GM12878 (cell line): ENCODE results near the gene FKBP8. TPM values are rescaled to one million over a fixed set of nuclear protein-coding genes. Genes with fewer than 3 reads are reported as not detected.

Source experiments
- ATAC-seq: fragments of 200-7000 bp; cut with Tn5 transposase; 3 replicates; pipeline ENCODE4 v1.9.1; 2020; ENCODE audit warnings: mild to moderate bottlenecking, moderate library complexity
- BruUV-seq: library from RNA; stranded (reverse); fragments of 400-500 nt; replicated peaks from 2 replicates; lab custom pipeline; 2021; lab: Mats Ljungman, UMichigan
- CTCF ChIA-PET: fragments of 300-600 bp; sonication (Branson Sonifier 250); formaldehyde crosslinking; extraction: SDS; loops from one replicate; lab custom pipeline; 2021; ENCODE audit warnings: inconsistent platforms; lab: Yijun Ruan, JAX
- POLR2A ChIA-PET: fragments of 350-600 bp; formaldehyde crosslinking; extraction: SDS; loops from one replicate; lab custom pipeline; 2021; ENCODE audit warnings: inconsistent platforms; lab: Charles Lee
- RAD21 ChIA-PET: fragments of 300-600 bp; sonication (Branson Sonifier 250); formaldehyde crosslinking; loops from one replicate; lab custom pipeline; 2023; ENCODE audit warnings: antibody characterized with exemption; ENCODE audit not compliant: unreplicated experiment; lab: Charles Lee
- SMC1A ChIA-PET: fragments of 300-600 bp; sonication (Branson Sonifier 250); formaldehyde crosslinking; loops from one replicate; lab custom pipeline; 2023; ENCODE audit not compliant: unreplicated experiment, uncharacterized antibody; lab: Charles Lee
- DNase-seq: peaks from one replicate; pipeline ENCODE4 v3.0.0-alpha.2; 2011; ENCODE audit warnings: low read depth, low spot score
- FAIRE-seq: peaks from 3 replicates; lab custom pipeline; 2011; peaks lifted over from hg19 to GRCh38; lab: Jason Lieb, UNC
- H2AFZ ChIP-seq: 2 replicates; pipeline ENCODE4 v1.6.0; 2011; ENCODE audit warnings: low read depth, low read length, control low read depth; ENCODE audit not compliant: control insufficient read depth
- H3K27ac ChIP-seq: 2 replicates; pipeline ENCODE4 v1.5.1; 2011; ENCODE audit warnings: control low read depth; ENCODE audit not compliant: control insufficient read depth, insufficient read depth
- H3K27me3 ChIP-seq, 2 experiments: replicated peaks in 1 of 2; 2 replicates each; pipeline versions ENCODE4 v1.6.0 to v1.6.1; 2011; ENCODE audit warnings: low read length in 1 of 2; ENCODE audit not compliant: control insufficient read depth in 2 of 2, insufficient read depth in 2 of 2
- H3K36me3 ChIP-seq, 2 experiments: 2 replicates each; pipeline ENCODE4 v1.5.1; 2011; ENCODE audit warnings: low read length in 1 of 2; ENCODE audit not compliant: control insufficient read depth in 2 of 2, insufficient read depth in 2 of 2
- H3K4me1 ChIP-seq: 2 replicates; pipeline ENCODE4 v1.6.1; 2011; ENCODE audit warnings: mild to moderate bottlenecking, low read length, moderate library complexity, mixed read lengths; ENCODE audit not compliant: control insufficient read depth, insufficient read depth
- H3K4me2 ChIP-seq: 2 replicates; pipeline ENCODE4 v1.6.0; 2011; ENCODE audit warnings: control low read depth; ENCODE audit not compliant: control insufficient read depth, insufficient read depth
- H3K4me3 ChIP-seq: fragments of 200-600 bp; sonication (generic); 2 replicates; pipeline ENCODE4 v1.5.1; 2016
- H3K79me2 ChIP-seq: 2 replicates; pipeline ENCODE4 v1.6.0; 2011; ENCODE audit warnings: low read length; ENCODE audit not compliant: control insufficient read depth, insufficient read depth
- H3K9ac ChIP-seq: 2 replicates; pipeline ENCODE4 v1.8.0; 2011; ENCODE audit warnings: low read length, control low read depth, mixed read lengths; ENCODE audit not compliant: control insufficient read depth, insufficient read depth
- H3K9me3 ChIP-seq: replicated peaks from 3 replicates; pipeline ENCODE4 v1.5.1; 2011; ENCODE audit warnings: mild to moderate bottlenecking, low read length; ENCODE audit not compliant: control insufficient read depth, insufficient read depth
- H4K20me1 ChIP-seq: 2 replicates; pipeline ENCODE4 v1.6.0; 2011; ENCODE audit not compliant: control insufficient read depth, insufficient read depth
- RCOR1 ChIP-seq: conservative IDR thresholded peaks from 2 replicates; pipeline ENCODE4 v1.6.1; 2012; ENCODE audit warnings: low read depth, low read length, improper control_type of control experiment
- ZBTB4 ChIP-seq: fragments of 450-650 bp; formaldehyde crosslinking; IDR thresholded peaks from 2 replicates; pipeline ENCODE4 v1.4.0; 2022; ENCODE audit warnings: mild to moderate bottlenecking, moderate library complexity
- ZNF24 ChIP-seq: fragments of 450-650 bp; IDR thresholded peaks from 2 replicates; pipeline ENCODE4 v1.6.1; 2017; ENCODE audit warnings: antibody characterized with exemption, mild to moderate bottlenecking
- ZNF687 ChIP-seq: fragments of 450-650 bp; IDR thresholded peaks from 2 replicates; pipeline ENCODE4 v1.6.1; 2017; ENCODE audit warnings: mild to moderate bottlenecking, moderate library complexity
- WGBS: methylation state at CpG from one replicate; pipeline ENCODE4 v1.1.6; 2016; ENCODE audit warnings: low lambda C conversion rate; ENCODE audit not compliant: insufficient replicate concordance, insufficient coverage; ENCODE audit errors: missing lambda C conversion rate; 5-methylcytosine and 5-hydroxymethylcytosine counted together
- in situ Hi-C: fragments of 300-500 bp; cut with MboI; formaldehyde crosslinking; loops from 9 replicates; pipeline ENCODE4 v1.14.3; 2018; ENCODE audit warnings: mixed read lengths
- intact Hi-C: fragments of 100-400 bp; cut with micrococcal nuclease; formaldehyde crosslinking; loops from one replicate; pipeline ENCODE4 v1.14.2; 2022; ENCODE audit not compliant: unreplicated experiment
- polyA plus RNA-seq, 11 experiments: library from polyadenylated mRNA; depleted of rRNA in 4 of 11; unstranded in 6 of 11; stranded (reverse) in 5 of 11; fragments of >200 nt; fragmentation: Nextera tagmentation in 4 of 11; fragmentation: Illumina TruSeq in 1 of 11; extraction: Ambion mirVana in 4 of 11; extraction: Trizol in 1 of 11; gene quantifications; 1 replicate in 1 of 11; 2 replicates in 10 of 11; pipeline versions ENCODE4 v1.2.1 to v1.2.3, GENCODE V29; 2011 to 2016; ENCODE audit warnings: inconsistent platforms in 2 of 11, missing spikeins in 2 of 11, low read depth in 1 of 11
- total RNA-seq, 4 experiments: library from RNA; depleted of rRNA in 3 of 4; stranded (reverse); fragments of >200 nt in 3 of 4; fragmentation: Illumina TruSeq in 1 of 4; extraction: Trizol in 1 of 4; gene quantifications; 2 replicates each; pipeline versions ENCODE4 v1.2.1 to v1.2.3, GENCODE V29; 2013 to 2021

FKBP8 gene
- total and polyA plus RNA-seq, 10 of the 15 experiments (the other 5 are each of a cell fraction or from before 2014, with no cell fraction given), result 0.13 to 205 (median 95.4) TPM

GRCh38 chr19:18591735-18592385 lies 48.5 kb upstream of the FKBP8 start:
- Histone ChIP-seq H3K36me3 (peaks cover 0 to 3% of the 10 kb centered on the region in 2 experiments; a peak in 1 of 4 replicates), H2AFZ (no peak overlapping the region), H4K20me1 (no peaks in the 10 kb centered on the region; the same call in 1 of the 2 replicates), H3K27me3 (peaks cover 2% of the 10 kb centered on the region in 2 experiments; a peak in 1 of 4 replicates), H3K4me1 (peaks cover 25% of the 10 kb centered on the region), H3K9me3 (no peaks in the 10 kb centered on the region), H3K27ac (no peak overlapping the region), H3K9ac (no peak overlapping the region), H3K79me2 (peaks cover 4% of the 10 kb centered on the region; the same call in 1 of the 2 replicates), H3K4me2 (no peak overlapping the region), H3K4me3 (no peak overlapping the region)
- TF ChIP-seq ZBTB4 (CRISPR knock-in tag) (no peak), RCOR1 (no peak), ZNF687 (no peak), ZNF24 (no peak)
- CTCF ChIA-PET, result interaction anchor here (1.2 to 2.6 kb wide), 2 partner anchors 20 to 48 kb away, joined by 3 to 17 read pairs; partner anchors contain the start of genes FKBP8 and UBA52
- in situ Hi-C loops (no loop called here), intact Hi-C loops (loop anchor here (5.0 kb wide), 1 partner anchor 240 kb away; the partner anchor contains the start of gene UPF1)
- FAIRE-seq (no peak), ATAC-seq (no peak), DNase-seq (no peak)
- RAD21 ChIA-PET, result interaction anchor here (0.6 kb wide), 1 partner anchor 110 kb away, joined by 3 read pairs; no protein-coding TSS in a partner anchor
- 91% methylated on average over 22 of the region's 22 CpGs for WGBS
- SMC1A ChIA-PET, result interaction anchor here (1.2 to 2.3 kb wide), 2 partner anchors 35 to 71 kb away, joined by 3 to 11 read pairs; partner anchors contain the start of genes ELL and KXD1
- no TSS peak for BruUV-seq
- POLR2A ChIA-PET, result interaction anchor here (1.3 kb wide), 1 partner anchor 35 kb away, joined by 8 read pairs; the partner anchor contains the start of gene KXD1
